ENCODE results near the gene RBM5.
"Not testable (repeated sequence)": the region's sequence is repeated elsewhere in the genome, so short reads cannot be mapped to it uniquely, and the experiment has no call there.

Gene RBM5

GRCh38 chr3:50088725-50089608 is at the start of gene RBM5:
RBM5 (plus strand) TSS chr3:50088919; CDS start chr3:50090435, 1,516 bp downstream.
- in situ Hi-C loops (cut with MboI; ENCODE audit: low sequenced_read_pairs): no loop called here

GRCh38 chr3:50044976-50045375 is 43.7 kb upstream of the RBM5 start:
- in situ Hi-C loops (cut with MboI; ENCODE audit: low sequenced_read_pairs): no loop called here

DNA sequence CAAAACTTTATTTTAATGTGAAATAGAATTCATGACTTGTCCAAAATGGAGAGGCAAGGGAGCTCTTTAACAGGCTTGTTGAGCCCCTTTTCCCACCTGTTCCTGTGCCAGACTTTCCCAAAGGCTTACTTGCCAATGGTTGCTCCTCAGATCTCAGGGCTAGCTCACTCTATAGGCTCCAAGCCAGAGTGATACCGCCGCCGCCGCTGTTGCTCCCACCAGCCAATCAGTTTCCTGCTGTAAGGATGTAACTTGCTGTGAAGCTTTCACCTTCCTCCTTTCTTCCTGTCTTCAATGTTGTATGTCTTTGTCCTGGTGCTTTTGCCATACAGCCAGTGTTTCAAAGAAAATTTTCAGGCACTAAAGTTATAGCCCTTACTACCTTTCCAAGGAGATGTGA is 41.3 kb upstream of the RBM5 start:
- in situ Hi-C loops (cut with MboI; ENCODE audit: low sequenced_read_pairs): no loop called here

DNA sequence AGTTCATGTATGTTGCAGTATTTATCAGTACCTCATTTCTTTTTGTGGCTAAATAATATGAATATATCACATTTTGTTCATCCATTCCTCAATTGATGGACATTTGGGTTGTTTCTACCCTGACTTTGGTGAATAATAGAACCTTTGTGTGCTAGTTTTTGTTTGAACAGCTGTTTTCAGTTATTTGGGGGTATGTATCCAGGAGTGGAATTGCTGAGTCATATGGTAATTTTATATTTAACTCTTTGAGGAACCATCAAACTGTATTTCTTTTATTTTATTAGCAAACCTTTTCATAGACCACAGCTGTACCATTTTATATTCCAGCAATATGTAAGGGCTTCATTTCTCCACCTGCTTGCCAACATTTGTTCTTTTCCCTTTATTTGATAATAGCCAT is 38.4 kb upstream of the RBM5 start:
- in situ Hi-C loops (cut with MboI; ENCODE audit: low sequenced_read_pairs): no loop called here

DNA sequence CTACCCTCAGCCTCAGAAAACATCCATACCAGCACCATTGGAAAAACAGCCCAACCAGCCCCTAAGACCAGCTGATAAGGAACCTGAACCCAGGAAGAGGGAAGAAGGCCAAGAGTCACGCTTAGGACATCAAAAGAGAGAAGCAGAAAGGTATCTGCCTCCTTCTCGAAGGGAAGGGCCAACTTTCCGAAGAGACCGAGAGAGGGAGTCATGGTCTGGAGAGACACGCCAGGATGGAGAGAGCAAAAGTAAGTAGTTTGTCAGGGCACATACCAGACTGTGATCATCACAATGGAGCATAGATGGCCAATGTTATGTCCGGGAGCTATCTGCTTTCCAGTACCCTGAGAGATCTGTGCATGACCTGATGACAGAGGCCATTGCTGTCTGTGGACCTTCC is 31.0 kb upstream of the RBM5 start:
- in situ Hi-C loops (cut with MboI; ENCODE audit: low sequenced_read_pairs): no loop called here

- in situ Hi-C loops (cut with MboI; ENCODE audit: low sequenced_read_pairs): no loop called here
Measured at GRCh38 chr3:50068134-50068533, 20.6 kb upstream of the RBM5 start.

DNA sequence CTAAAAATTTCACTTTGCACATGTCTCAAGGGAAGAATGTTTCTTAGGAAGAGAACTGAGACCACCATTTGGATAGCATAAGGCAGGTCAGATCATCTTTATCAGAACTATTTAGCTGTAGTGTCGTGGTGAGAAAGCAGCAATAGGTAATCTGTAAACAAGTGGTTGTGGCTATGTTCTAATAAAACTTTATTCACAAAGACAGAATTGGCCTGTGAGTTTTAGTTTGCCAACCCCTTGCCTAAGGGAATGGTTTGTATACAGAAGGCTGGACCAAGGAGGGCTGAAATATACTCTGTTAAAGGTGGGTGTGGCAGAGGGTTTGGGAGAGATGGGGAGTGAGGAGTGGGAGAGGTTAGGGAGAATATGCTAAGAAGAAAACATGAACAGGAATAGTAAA is 10.6 kb upstream of the RBM5 start:
- in situ Hi-C loops (cut with MboI; ENCODE audit: low sequenced_read_pairs): no loop called here

GRCh38 chr3:50078622-50079021 is 10.1 kb upstream of the RBM5 start:
- in situ Hi-C loops (cut with MboI; ENCODE audit: low sequenced_read_pairs): no loop called here

DNA sequence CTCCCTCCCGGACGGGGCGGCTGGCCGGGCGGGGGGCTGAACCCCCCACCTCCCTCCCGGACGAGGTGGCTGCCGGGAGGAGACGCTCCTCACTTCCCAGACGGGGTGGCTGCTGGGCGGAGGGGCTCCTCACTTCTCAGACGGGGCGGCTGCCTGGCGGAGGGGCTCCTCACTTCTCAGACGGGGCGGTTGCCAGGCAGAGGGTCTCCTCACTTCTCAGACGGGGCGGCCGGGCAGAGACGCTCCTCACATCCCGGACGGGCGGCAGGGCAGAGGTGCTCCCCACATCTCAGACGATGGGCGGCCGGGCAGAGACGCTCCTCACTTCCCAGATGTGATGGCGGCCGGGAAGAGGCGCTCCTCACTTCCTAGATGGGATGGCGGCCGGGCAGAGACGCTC is 3.8 kb upstream of the RBM5 start:
- in situ Hi-C loops (cut with MboI; ENCODE audit: low sequenced_read_pairs): not testable (repeated sequence)

DNA sequence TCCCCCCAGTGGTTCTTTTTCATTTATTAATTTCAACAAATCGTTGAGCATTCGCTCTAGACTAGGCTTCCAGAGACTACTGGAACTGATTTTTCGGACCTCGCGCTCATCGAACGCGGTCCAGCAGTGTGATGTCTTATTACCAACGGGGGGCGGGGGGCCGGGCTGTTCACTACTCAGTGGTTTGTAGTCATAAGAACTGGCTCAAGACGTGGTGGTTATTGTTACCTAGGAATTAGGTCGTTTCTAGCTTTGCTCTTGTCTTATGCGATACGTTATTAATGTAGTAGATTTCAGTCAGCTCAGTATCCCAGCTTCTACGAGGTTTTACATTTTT is 858 bp downstream of the RBM5 start:
- in situ Hi-C loops (cut with MboI; ENCODE audit: low sequenced_read_pairs): no loop called here

- in situ Hi-C loops (cut with MboI; ENCODE audit: low sequenced_read_pairs): no loop called here
Measured at GRCh38 chr3:50090984-50091383, 2.3 kb downstream of the RBM5 start.

- in situ Hi-C loops (cut with MboI; ENCODE audit: low sequenced_read_pairs): no loop called here
Measured at GRCh38 chr3:50095352-50095998, 6.8 kb downstream of the RBM5 start.

DNA sequence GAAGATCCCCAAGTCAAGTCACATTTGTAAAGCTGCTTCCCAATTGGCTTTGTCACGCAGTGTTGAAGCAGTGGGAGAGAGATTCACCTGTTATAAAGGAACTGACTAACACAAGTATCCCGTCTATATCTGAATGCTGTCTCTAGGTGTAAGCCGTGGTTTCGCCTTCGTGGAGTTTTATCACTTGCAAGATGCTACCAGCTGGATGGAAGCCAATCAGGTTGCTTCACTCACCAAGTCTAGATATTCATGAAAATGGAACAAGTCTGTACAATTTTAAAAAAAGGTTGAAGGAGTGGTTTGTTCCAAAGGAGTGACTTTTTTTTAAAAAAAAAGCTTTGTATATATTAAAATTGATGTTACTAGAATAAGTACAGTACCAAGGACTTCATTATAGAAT is 11.7 kb downstream of the RBM5 start:
- in situ Hi-C loops (cut with MboI; ENCODE audit: low sequenced_read_pairs): no loop called here

DNA sequence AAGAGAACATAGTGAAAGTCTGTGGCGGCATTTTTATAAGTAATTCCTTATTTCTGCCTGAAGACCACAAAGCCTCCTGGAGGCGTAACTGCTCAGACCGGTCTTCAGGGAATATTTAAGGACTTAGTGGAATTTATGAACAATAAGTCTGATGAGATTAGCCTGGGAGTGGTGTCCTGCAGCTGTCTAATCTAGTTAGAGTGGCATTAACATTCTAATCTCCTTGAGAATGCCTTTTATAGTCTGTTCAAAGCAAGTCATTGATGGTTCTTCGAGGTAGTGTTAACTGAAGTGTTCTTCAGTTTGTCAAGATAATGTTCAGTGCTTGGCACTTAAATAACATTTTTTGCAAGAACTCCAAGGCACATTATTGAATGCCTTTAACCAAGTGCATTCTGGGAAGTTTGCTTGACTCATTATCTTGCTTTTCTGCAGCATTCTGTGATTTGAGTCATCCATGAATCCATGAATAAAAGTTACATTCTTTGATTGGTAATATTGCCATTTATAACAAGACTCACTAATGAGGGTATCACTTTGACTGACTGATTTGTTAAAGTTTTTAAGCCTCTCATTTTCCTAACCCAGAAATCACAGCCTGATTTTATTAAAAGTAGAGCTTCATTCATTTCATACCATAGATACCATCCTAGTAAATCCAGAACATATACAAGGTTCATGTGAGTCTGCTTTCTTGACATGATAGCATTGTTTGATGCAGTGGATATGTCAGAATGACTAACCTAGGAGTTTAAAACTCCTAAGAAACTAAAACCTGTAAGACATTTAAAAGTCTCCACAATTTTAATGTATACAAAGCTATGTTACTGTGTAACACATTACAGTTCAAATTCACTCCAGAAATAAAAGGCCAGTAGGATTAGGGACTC is 12.5 kb downstream of the RBM5 start:
- in situ Hi-C loops (cut with MboI; ENCODE audit: low sequenced_read_pairs): no loop called here

GRCh38 chr3:50102558-50102957 is 13.8 kb downstream of the RBM5 start:
- in situ Hi-C loops (cut with MboI; ENCODE audit: low sequenced_read_pairs): no loop called here

- in situ Hi-C loops (cut with MboI; ENCODE audit: low sequenced_read_pairs): no loop called here
Measured at GRCh38 chr3:50111757-50112156, 23.0 kb downstream of the RBM5 start.

DNA sequence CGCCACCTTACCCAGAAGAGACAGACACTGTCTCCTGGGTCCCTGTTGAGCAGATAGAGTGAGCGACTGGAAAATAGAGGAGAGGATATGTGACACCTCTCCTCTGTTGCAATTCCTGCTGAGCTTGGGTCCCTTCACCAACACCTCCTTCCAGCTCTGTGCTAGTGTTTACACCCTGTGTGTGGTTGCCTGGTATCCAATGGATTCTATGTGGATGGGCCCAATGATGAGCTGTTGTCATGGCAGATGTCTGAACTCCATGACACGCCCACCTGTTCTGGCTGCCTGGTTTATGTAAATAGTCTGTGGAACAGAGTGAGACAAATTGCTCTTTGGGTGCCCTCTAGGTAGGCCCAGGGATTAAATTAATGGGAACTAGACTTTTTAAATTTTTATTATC is 23.7 kb downstream of the RBM5 start:
- in situ Hi-C loops (cut with MboI; ENCODE audit: low sequenced_read_pairs): no loop called here

- in situ Hi-C loops (cut with MboI; ENCODE audit: low sequenced_read_pairs): no loop called here
Measured at GRCh38 chr3:50117120-50117519, 28.4 kb downstream of the RBM5 start.

GRCh38 chr3:50118237-50118636 is 29.5 kb downstream of the RBM5 start:
- in situ Hi-C loops (cut with MboI; ENCODE audit: low sequenced_read_pairs): no loop called here

DNA sequence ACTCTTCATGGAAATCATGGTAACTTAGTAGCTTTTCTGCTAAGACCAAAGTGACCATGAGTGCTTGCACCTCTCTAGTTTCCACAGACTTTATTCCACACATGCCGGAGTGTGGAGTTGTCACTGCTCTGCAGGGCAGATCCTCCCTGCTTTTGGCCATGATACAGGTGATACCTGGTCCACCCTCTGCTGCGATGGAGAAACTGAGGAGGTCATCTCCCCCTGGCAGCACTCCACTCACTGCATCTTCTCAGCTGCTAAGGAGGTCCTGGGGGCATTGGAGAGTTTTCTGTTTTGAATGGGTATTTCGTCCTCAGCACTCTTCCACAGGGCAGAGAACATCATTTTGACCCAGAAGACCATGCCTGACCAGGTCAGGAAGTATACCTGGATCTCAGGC is 31.1 kb downstream of the RBM5 start:
- in situ Hi-C loops (cut with MboI; ENCODE audit: low sequenced_read_pairs): no loop called here

GRCh38 chr3:50120364-50121071 is 31.8 kb downstream of the RBM5 start:
- in situ Hi-C loops (cut with MboI; ENCODE audit: low sequenced_read_pairs): no loop called here

Data from HL-60/S4 treated with retinoic acid at 250 ng/mL for 4 days and 3 days (cell line).